Spleen (tissue), 7 donors: ENCODE data around the gene SLC39A11.

ENCODE experiments used
- POLR2A ChIP-seq, 3 donors: fragments of 450-650 bp; IDR thresholded peaks; one replicate each; pipeline ENCODE4 v1.5.1; 2017; ENCODE audit warnings: antibody characterized with exemption in 3 of 3, mild to moderate bottlenecking in 1 of 3
- TF ChIP-seq, protein P1 (sequence below), 11 experiments: fragments of 200-600 bp in 7 of 11; fragments of 450-650 bp in 4 of 11; sonication (generic) in 4 of 11; IDR thresholded peaks in 8 of 11; conservative IDR thresholded peaks in 3 of 11; 1 replicate in 7 of 11; 2 replicates in 4 of 11; pipeline versions ENCODE4 v1.4.0 to v1.8.0; 2016 to 2021; ENCODE audit warnings: antibody characterized with exemption in 11 of 11, inconsistent platforms in 4 of 11, mild to moderate bottlenecking in 1 of 11
- donor health status: DM: no; HTN: no; CAD: no; lungs with moderate emphysema.
- donor health status: DM: no; HTN: no; CAD: no.
- donor health status: DM: no; HTN: no; CAD: no.

DNA sequence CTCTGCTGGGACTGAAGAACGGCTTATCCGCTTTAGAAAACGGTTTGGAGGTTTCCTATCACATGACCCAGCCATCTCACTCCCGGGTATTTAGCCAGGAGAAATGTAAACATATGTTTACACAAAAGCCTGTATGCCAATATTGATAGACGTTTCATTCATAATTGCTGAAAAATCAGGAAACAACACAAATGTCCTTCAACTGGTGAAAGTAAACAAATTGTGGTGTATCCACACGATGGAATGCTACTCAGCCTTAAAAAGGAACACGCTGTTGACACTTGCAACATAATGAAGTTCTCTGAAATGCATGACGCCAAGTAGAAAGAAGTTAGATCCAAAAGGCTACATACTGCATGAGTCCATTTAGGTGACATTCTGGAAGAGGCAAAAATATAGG lies 157.6 kb downstream of the SLC39A11 start:
- TF ChIP-seq, protein P1, sequence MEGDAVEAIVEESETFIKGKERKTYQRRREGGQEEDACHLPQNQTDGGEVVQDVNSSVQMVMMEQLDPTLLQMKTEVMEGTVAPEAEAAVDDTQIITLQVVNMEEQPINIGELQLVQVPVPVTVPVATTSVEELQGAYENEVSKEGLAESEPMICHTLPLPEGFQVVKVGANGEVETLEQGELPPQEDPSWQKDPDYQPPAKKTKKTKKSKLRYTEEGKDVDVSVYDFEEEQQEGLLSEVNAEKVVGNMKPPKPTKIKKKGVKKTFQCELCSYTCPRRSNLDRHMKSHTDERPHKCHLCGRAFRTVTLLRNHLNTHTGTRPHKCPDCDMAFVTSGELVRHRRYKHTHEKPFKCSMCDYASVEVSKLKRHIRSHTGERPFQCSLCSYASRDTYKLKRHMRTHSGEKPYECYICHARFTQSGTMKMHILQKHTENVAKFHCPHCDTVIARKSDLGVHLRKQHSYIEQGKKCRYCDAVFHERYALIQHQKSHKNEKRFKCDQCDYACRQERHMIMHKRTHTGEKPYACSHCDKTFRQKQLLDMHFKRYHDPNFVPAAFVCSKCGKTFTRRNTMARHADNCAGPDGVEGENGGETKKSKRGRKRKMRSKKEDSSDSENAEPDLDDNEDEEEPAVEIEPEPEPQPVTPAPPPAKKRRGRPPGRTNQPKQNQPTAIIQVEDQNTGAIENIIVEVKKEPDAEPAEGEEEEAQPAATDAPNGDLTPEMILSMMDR (IDR thresholded peaks at IDR 0.05 in 8 of 11, conservative IDR thresholded peaks at IDR 0.05 in 3 of 11) = no peak
- no peak for TF ChIP-seq POLR2A (IDR thresholded peaks at IDR 0.05)
